SK-N-SH treated with all-trans-retinoic acid at 6 μM for 48 hours (cell line): Measurements from ENCODE around the gene SHROOM4.

Experiments
- ARNTL ChIP-seq: fragments of 450-650 bp; formaldehyde crosslinking; IDR thresholded peaks from 2 replicates; pipeline ENCODE4 v1.5.0; 2020; ENCODE audit warnings: low read depth, mild to moderate bottlenecking, moderate library complexity, borderline replicate concordance
- ESRRG ChIP-seq: fragments of 250-450 bp; sonication (Bioruptor Pico); IDR thresholded peaks from 2 replicates; pipeline ENCODE4 v1.6.1; 2021; ENCODE audit warnings: mild to moderate bottlenecking
- ISL1 ChIP-seq: fragments of 250-450 bp; sonication (Bioruptor Pico); IDR thresholded peaks from 2 replicates; pipeline ENCODE4 v2.1.2; 2022; ENCODE audit warnings: mild to moderate bottlenecking, moderate library complexity
- RARB ChIP-seq: fragments of 250-450 bp; sonication (Bioruptor Pico); IDR thresholded peaks from 2 replicates; pipeline ENCODE4 v1.8.0; 2021; ENCODE audit warnings: mild to moderate bottlenecking, moderate library complexity
- SNAI2 ChIP-seq: fragments of 250-450 bp; sonication (Bioruptor Pico); IDR thresholded peaks from 2 replicates; pipeline ENCODE4 v1.5.0; 2020; ENCODE audit warnings: mild to moderate bottlenecking, moderate library complexity
- ZFP3 ChIP-seq: fragments of 250-450 bp; sonication (Bioruptor Pico); IDR thresholded peaks from 2 replicates; pipeline ENCODE4 v1.5.0; 2020; ENCODE audit warnings: mild to moderate bottlenecking, moderate library complexity
- ZNF565 ChIP-seq: fragments of 450-650 bp; formaldehyde crosslinking; conservative IDR thresholded peaks from 2 replicates; pipeline ENCODE4 v1.5.0; 2020; ENCODE audit warnings: low read depth, mild to moderate bottlenecking, moderate library complexity
- ZNF8 ChIP-seq: fragments of 450-650 bp; formaldehyde crosslinking; IDR thresholded peaks from 2 replicates; pipeline ENCODE4 v1.5.0; 2020; ENCODE audit warnings: mild to moderate bottlenecking, moderate library complexity
- TF ChIP-seq, protein P1 (sequence below): fragments of 250-450 bp; sonication (Bioruptor Pico); IDR thresholded peaks from 2 replicates; pipeline ENCODE4 v1.8.0; 2021; ENCODE audit warnings: low read depth, mild to moderate bottlenecking, moderate library complexity, borderline replicate concordance
- TF ChIP-seq, protein P2 (sequence below): fragments of 250-450 bp; sonication (Bioruptor Pico); IDR thresholded peaks from 2 replicates; pipeline ENCODE4 v1.5.1; 2021; ENCODE audit warnings: mild to moderate bottlenecking, moderate library complexity
- TF ChIP-seq, protein P3 (sequence below): fragments of 250-450 bp; sonication (Bioruptor Pico); IDR thresholded peaks from 2 replicates; pipeline ENCODE4 v1.8.0; 2020; ENCODE audit warnings: mild to moderate bottlenecking, moderate library complexity, borderline replicate concordance

DNA sequence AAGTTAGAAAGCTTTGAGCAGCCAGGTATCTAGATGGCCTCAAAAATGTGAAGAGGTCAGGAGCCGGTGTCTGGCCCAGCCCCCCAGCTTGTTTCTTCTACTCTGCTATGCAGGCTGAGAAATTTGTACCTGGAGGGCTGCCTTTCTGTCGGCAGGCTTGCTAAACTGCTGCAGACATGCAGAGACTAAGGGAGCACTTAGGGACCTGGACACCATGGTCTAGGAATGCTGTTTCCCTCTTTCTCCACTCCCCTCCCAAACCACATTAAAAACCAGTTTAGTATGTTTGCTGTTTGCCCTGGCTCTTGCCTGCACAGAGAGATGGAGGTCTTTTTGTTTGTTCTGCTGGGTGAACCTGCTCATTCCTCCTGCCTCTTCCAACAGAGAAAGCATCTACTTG lies 186.3 kb downstream of the SHROOM4 start:
- TF ChIP-seq ARNTL (CRISPR knock-in tag) = no peak
- no peak for TF ChIP-seq ZFP3
- TF ChIP-seq, protein P1, sequence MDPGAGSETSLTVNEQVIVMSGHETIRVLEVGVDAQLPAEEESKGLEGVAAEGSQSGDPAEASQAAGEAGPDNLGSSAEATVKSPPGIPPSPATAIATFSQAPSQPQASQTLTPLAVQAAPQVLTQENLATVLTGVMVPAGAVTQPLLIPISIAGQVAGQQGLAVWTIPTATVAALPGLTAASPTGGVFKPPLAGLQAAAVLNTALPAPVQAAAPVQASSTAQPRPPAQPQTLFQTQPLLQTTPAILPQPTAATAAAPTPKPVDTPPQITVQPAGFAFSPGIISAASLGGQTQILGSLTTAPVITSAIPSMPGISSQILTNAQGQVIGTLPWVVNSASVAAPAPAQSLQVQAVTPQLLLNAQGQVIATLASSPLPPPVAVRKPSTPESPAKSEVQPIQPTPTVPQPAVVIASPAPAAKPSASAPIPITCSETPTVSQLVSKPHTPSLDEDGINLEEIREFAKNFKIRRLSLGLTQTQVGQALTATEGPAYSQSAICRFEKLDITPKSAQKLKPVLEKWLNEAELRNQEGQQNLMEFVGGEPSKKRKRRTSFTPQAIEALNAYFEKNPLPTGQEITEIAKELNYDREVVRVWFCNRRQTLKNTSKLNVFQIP = no peak
- TF ChIP-seq, protein P2, sequence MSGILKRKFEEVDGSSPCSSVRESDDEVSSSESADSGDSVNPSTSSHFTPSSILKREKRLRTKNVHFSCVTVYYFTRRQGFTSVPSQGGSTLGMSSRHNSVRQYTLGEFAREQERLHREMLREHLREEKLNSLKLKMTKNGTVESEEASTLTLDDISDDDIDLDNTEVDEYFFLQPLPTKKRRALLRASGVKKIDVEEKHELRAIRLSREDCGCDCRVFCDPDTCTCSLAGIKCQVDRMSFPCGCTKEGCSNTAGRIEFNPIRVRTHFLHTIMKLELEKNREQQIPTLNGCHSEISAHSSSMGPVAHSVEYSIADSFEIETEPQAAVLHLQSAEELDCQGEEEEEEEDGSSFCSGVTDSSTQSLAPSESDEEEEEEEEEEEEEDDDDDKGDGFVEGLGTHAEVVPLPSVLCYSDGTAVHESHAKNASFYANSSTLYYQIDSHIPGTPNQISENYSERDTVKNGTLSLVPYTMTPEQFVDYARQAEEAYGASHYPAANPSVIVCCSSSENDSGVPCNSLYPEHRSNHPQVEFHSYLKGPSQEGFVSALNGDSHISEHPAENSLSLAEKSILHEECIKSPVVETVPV (CRISPR knock-in tag) = no peak
- no peak for TF ChIP-seq ISL1 (CRISPR knock-in tag)
- TF ChIP-seq, protein P3, sequence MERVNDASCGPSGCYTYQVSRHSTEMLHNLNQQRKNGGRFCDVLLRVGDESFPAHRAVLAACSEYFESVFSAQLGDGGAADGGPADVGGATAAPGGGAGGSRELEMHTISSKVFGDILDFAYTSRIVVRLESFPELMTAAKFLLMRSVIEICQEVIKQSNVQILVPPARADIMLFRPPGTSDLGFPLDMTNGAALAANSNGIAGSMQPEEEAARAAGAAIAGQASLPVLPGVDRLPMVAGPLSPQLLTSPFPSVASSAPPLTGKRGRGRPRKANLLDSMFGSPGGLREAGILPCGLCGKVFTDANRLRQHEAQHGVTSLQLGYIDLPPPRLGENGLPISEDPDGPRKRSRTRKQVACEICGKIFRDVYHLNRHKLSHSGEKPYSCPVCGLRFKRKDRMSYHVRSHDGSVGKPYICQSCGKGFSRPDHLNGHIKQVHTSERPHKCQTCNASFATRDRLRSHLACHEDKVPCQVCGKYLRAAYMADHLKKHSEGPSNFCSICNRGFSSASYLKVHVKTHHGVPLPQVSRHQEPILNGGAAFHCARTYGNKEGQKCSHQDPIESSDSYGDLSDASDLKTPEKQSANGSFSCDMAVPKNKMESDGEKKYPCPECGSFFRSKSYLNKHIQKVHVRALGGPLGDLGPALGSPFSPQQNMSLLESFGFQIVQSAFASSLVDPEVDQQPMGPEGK (CRISPR knock-in tag) = no peak
- no peak for TF ChIP-seq SNAI2 (CRISPR knock-in tag)
- no peak for TF ChIP-seq ZNF565 (CRISPR knock-in tag)
- TF ChIP-seq ESRRG = no peak
- no peak for TF ChIP-seq ZNF8 (CRISPR knock-in tag)
- TF ChIP-seq RARB (CRISPR knock-in tag) = no peak
